A549 (cell line): ENCODE data around the gene OR10J1.
"Not testable (repeated sequence)": the region's sequence is repeated elsewhere in the genome, so short reads cannot be mapped to it uniquely, and the experiment has no call there.

Experiments used
- CEBPB ChIP-seq, 2 experiments: fragments of >200 bp in 1 of 2; sonication (Bioruptor Twin) in 1 of 2; formaldehyde crosslinking in 1 of 2; IDR thresholded peaks; 2 replicates each; pipeline ENCODE4 v1.6.1; 2012 to 2016
- HOXB13 ChIP-seq: fragments of 250-450 bp; sonication (Bioruptor Pico); IDR thresholded peaks from 2 replicates; pipeline ENCODE4 v1.5.0; 2020; ENCODE audit warnings: low read depth, mild to moderate bottlenecking, moderate library complexity
- KDM5A ChIP-seq: fragments of 200-600 bp; sonication (generic); IDR thresholded peaks from 2 replicates; pipeline ENCODE4 v1.6.1; 2016; ENCODE audit warnings: antibody characterized with exemption, mild to moderate bottlenecking
- MAZ ChIP-seq: fragments of 150-350 bp; IDR thresholded peaks from 2 replicates; pipeline ENCODE4 v1.6.1; 2014; ENCODE audit warnings: antibody characterized with exemption, low read depth, low read length, borderline replicate concordance
- TF ChIP-seq, protein P1 (sequence below): IDR thresholded peaks from 2 replicates; pipeline ENCODE4 v1.6.1; 2012
- TF ChIP-seq, protein P2 (sequence below): fragments of >200 bp; sonication (Bioruptor Twin); formaldehyde crosslinking; IDR thresholded peaks from 3 replicates; pipeline ENCODE4 v1.5.1; 2016

DNA sequence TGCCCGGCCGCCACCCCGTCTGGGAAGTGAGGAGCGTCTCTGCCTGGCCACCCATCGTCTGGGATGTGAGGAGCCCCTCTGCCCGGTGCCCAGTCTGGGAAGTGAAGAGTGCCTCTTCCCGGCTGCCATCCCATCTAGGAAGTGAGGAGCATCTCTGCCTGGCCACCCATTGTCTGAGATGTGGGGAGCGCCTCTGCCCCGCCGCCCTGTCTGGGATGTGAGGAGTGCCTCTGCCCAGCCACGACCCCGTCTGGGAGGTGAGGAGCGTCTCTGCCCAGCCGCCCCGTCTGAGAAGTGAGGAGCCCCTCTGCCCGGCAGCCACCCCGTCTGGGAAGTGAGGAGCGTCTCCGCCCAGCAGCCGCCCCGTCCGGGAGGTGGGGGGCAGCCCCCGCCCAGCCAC lies 10.1 kb downstream of the OR10J1 start:
- TF ChIP-seq KDM5A; HOXB13 (CRISPR knock-in tag); MAZ; CEBPB (IDR thresholded peaks at IDR 0.05): not testable (repeated sequence)
- TF ChIP-seq, protein P1, sequence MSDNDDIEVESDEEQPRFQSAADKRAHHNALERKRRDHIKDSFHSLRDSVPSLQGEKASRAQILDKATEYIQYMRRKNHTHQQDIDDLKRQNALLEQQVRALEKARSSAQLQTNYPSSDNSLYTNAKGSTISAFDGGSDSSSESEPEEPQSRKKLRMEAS, result not testable (repeated sequence)
- TF ChIP-seq, protein P2, sequence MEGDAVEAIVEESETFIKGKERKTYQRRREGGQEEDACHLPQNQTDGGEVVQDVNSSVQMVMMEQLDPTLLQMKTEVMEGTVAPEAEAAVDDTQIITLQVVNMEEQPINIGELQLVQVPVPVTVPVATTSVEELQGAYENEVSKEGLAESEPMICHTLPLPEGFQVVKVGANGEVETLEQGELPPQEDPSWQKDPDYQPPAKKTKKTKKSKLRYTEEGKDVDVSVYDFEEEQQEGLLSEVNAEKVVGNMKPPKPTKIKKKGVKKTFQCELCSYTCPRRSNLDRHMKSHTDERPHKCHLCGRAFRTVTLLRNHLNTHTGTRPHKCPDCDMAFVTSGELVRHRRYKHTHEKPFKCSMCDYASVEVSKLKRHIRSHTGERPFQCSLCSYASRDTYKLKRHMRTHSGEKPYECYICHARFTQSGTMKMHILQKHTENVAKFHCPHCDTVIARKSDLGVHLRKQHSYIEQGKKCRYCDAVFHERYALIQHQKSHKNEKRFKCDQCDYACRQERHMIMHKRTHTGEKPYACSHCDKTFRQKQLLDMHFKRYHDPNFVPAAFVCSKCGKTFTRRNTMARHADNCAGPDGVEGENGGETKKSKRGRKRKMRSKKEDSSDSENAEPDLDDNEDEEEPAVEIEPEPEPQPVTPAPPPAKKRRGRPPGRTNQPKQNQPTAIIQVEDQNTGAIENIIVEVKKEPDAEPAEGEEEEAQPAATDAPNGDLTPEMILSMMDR, result not testable (repeated sequence)
